ENCODE results near the gene C12orf60. TPM values are rescaled to one million over a fixed set of nuclear protein-coding genes. Genes with fewer than 3 reads are reported as not detected.

C12orf60 gene
- total RNA-seq, 1 donor from 2014 or later: 2.0 TPM

- Histone ChIP-seq H2AFZ (ENCODE audit: low read depth, low read length) (no peak overlapping the region), H3K9ac (ENCODE audit: low read length) (no peak overlapping the region), H3K27me3 (ENCODE audit: insufficient read depth, low read length) (no peaks in the 10 kb centered on the region), H3K27ac (ENCODE audit: low read depth, low read length) (no peak overlapping the region), H3K4me1 (ENCODE audit: insufficient read depth, low read length) (no peaks in the 10 kb centered on the region), H3K4me3 (ENCODE audit: insufficient read depth, low read depth, low read length) (no peak overlapping the region), H3K9me3 (ENCODE audit: insufficient read depth, low read depth, low read length) (no peaks in the 10 kb centered on the region), H3K4me2 (ENCODE audit: low read length) (no peak overlapping the region), H3K79me2 (ENCODE audit: insufficient read depth, low read length) (peaks cover 35% of the 10 kb centered on the region), H4K20me1 (ENCODE audit: insufficient read depth, low read length) (peaks cover 8% of the 10 kb centered on the region), H3K36me3 (ENCODE audit: insufficient read depth, low read length) (peaks cover 68% of the 10 kb centered on the region)
- no peak overlapping the region for H3K27ac Mint-ChIP-seq (ENCODE audit: unreplicated experiment)
- no peaks in the 10 kb centered on the region for H3K9me3 Mint-ChIP-seq (ENCODE audit: unreplicated experiment)
- FAIRE-seq (no peak), DNase-seq (ENCODE audit: low read depth) (no peak)
- peaks cover 14% of the 10 kb centered on the region for H3K36me3 Mint-ChIP-seq (ENCODE audit: low read depth, unreplicated experiment)
- H3K27me3 Mint-ChIP-seq (ENCODE audit: low read depth, unreplicated experiment): no peaks in the 10 kb centered on the region
- H3K4me1 Mint-ChIP-seq (ENCODE audit: low read depth, unreplicated experiment): no peaks in the 10 kb centered on the region
- H3K4me3 Mint-ChIP-seq (ENCODE audit: unreplicated experiment): no peak overlapping the region
- TF ChIP-seq CTCF (IDR thresholded peaks at IDR 0.05; ENCODE audit: insufficient read depth, low read depth, low read length): no peak
- TF ChIP-seq EZH2 (IDR thresholded peaks at IDR 0.05; ENCODE audit: insufficient read depth, low read length): no peak
These were observed 8.4 kb upstream of the C12orf60 start for GRCh38 chr12:14795028-14795448.

GRCh38 chr12:14802247-14802646 is 1.2 kb upstream of the C12orf60 start:
- peaks cover 60% of the 10 kb centered on the region for H3K79me2 ChIP-seq (ENCODE audit: insufficient read depth, low read length)
- no peak overlapping the region for H3K4me3 Mint-ChIP-seq (ENCODE audit: unreplicated experiment)
- peak; percentile 17 for FAIRE-seq
- H3K36me3 ChIP-seq (ENCODE audit: insufficient read depth, low read length): peaks cover 21% of the 10 kb centered on the region
- no peaks in the 10 kb centered on the region for H3K9me3 Mint-ChIP-seq (ENCODE audit: unreplicated experiment)
- peaks cover 5% of the 10 kb centered on the region for H3K4me1 Mint-ChIP-seq (ENCODE audit: low read depth, unreplicated experiment)
- no peak for DNase-seq (ENCODE audit: low read depth)
- no peaks in the 10 kb centered on the region for H3K27me3 Mint-ChIP-seq (ENCODE audit: low read depth, unreplicated experiment)
- peak overlapping the region; percentile 91 for H3K4me2 ChIP-seq (ENCODE audit: low read length)
- no peaks in the 10 kb centered on the region for H3K27me3 ChIP-seq (ENCODE audit: insufficient read depth, low read length)
- peaks cover 12% of the 10 kb centered on the region for H3K4me1 ChIP-seq (ENCODE audit: insufficient read depth, low read length)
- peak overlapping the region; percentile 96 for H3K27ac ChIP-seq (ENCODE audit: low read depth, low read length)
- H3K4me3 ChIP-seq (ENCODE audit: insufficient read depth, low read depth, low read length): peak overlapping the region; percentile 97
- peaks cover under 1% of the 10 kb centered on the region for H3K36me3 Mint-ChIP-seq (ENCODE audit: low read depth, unreplicated experiment)
- H3K27ac Mint-ChIP-seq (ENCODE audit: unreplicated experiment): no peak overlapping the region
- no peak overlapping the region for H2AFZ ChIP-seq (ENCODE audit: low read depth, low read length)
- H3K9ac ChIP-seq (ENCODE audit: low read length): peak overlapping the region; percentile 95
- TF ChIP-seq CTCF (IDR thresholded peaks at IDR 0.05; ENCODE audit: insufficient read depth, low read depth, low read length) (no peak), EZH2 (IDR thresholded peaks at IDR 0.05; ENCODE audit: insufficient read depth, low read length) (no peak)
- no peaks in the 10 kb centered on the region for H3K9me3 ChIP-seq (ENCODE audit: insufficient read depth, low read depth, low read length)
- peaks cover 12% of the 10 kb centered on the region for H4K20me1 ChIP-seq (ENCODE audit: insufficient read depth, low read length)

GRCh38 chr12:14802721-14803010 is 804 bp upstream of the C12orf60 start:
- Mint-ChIP-seq H3K27me3 (ENCODE audit: low read depth, unreplicated experiment) (no peaks in the 10 kb centered on the region), H3K9me3 (ENCODE audit: unreplicated experiment) (no peaks in the 10 kb centered on the region), H3K4me1 (ENCODE audit: low read depth, unreplicated experiment) (peaks cover 5% of the 10 kb centered on the region), H3K27ac (ENCODE audit: unreplicated experiment) (no peak overlapping the region), H3K4me3 (ENCODE audit: unreplicated experiment) (no peak overlapping the region), H3K36me3 (ENCODE audit: low read depth, unreplicated experiment) (no peaks in the 10 kb centered on the region)
- FAIRE-seq: no peak
- peak overlapping the region; percentile 96 for H3K27ac ChIP-seq (ENCODE audit: low read depth, low read length)
- peaks cover 55% of the 10 kb centered on the region for H3K79me2 ChIP-seq (ENCODE audit: insufficient read depth, low read length)
- H3K4me1 ChIP-seq (ENCODE audit: insufficient read depth, low read length): peaks cover 12% of the 10 kb centered on the region
- TF ChIP-seq EZH2 (IDR thresholded peaks at IDR 0.05; ENCODE audit: insufficient read depth, low read length): no peak
- TF ChIP-seq CTCF (IDR thresholded peaks at IDR 0.05; ENCODE audit: insufficient read depth, low read depth, low read length): no peak
- peak overlapping the region; percentile 77 for H2AFZ ChIP-seq (ENCODE audit: low read depth, low read length)
- H3K4me3 ChIP-seq (ENCODE audit: insufficient read depth, low read depth, low read length): peak overlapping the region; percentile 97
- peaks cover 17% of the 10 kb centered on the region for H3K36me3 ChIP-seq (ENCODE audit: insufficient read depth, low read length)
- H3K9ac ChIP-seq (ENCODE audit: low read length): peak overlapping the region; percentile 95
- H3K9me3 ChIP-seq (ENCODE audit: insufficient read depth, low read depth, low read length): no peaks in the 10 kb centered on the region
- no peak for DNase-seq (ENCODE audit: low read depth)
- peaks cover 8% of the 10 kb centered on the region for H4K20me1 ChIP-seq (ENCODE audit: insufficient read depth, low read length)
- no peaks in the 10 kb centered on the region for H3K27me3 ChIP-seq (ENCODE audit: insufficient read depth, low read length)
- peak overlapping the region; percentile 91 for H3K4me2 ChIP-seq (ENCODE audit: low read length)

Measured in astrocyte (in vitro differentiated cells and primary cell).